PC-9 (cell line): Measurements from ENCODE around the gene RYR2. TPM values are rescaled to one million over a fixed set of nuclear protein-coding genes. Genes with fewer than 3 reads are reported as not detected.

ENCODE experiments used
- BruUV-seq: library from RNA; stranded (reverse); fragments of 400-500 nt; replicated peaks from 2 replicates; lab custom pipeline; 2021; lab: Mats Ljungman, UMichigan
- CTCF ChIA-PET: fragments of 300-600 bp; sonication (Branson Sonifier 250); formaldehyde crosslinking; loops from one replicate; lab custom pipeline; 2022; ENCODE audit warnings: antibody characterized with exemption; lab: Charles Lee
- POLR2A ChIA-PET: fragments of 300-600 bp; sonication (Branson Sonifier 250); formaldehyde crosslinking; loops from one replicate; lab custom pipeline; 2022; ENCODE audit warnings: antibody characterized with exemption; ENCODE audit not compliant: unreplicated experiment; lab: Charles Lee
- DNase-seq, 2 experiments: peaks; one replicate each; pipeline versions ENCODE4 v3.0.0 to v3.0.0-alpha.2; 2015 to 2022; ENCODE audit warnings: mixed read lengths in 1 of 2
- H2AFZ ChIP-seq: fragments of 200-600 bp; sonication (generic); 2 replicates; pipeline ENCODE4 v1.8.1; 2017; ENCODE audit warnings: antibody characterized with exemption
- H3F3A ChIP-seq: fragments of 200-600 bp; sonication (generic); 2 replicates; pipeline ENCODE4 v1.8.1; 2017; ENCODE audit warnings: antibody characterized with exemption, mild to moderate bottlenecking, low read depth; ENCODE audit not compliant: insufficient read depth
- H3K27ac ChIP-seq: fragments of 200-600 bp; sonication (generic); 2 replicates; pipeline ENCODE4 v1.6.1; 2016; ENCODE audit warnings: mixed run types
- H3K27me3 ChIP-seq: fragments of 200-600 bp; sonication (generic); 2 replicates; pipeline ENCODE4 v1.6.1; 2016; ENCODE audit warnings: low read depth, mixed run types; ENCODE audit not compliant: insufficient read depth
- H3K36me3 ChIP-seq: fragments of 200-600 bp; sonication (generic); 2 replicates; pipeline ENCODE4 v1.6.1; 2016; ENCODE audit warnings: low read depth, mixed run types
- H3K4me1 ChIP-seq: fragments of 200-600 bp; sonication (generic); replicated peaks from 2 replicates; pipeline ENCODE4 v1.6.1; 2016; ENCODE audit warnings: mixed run types; ENCODE audit not compliant: insufficient read depth
- H3K4me2 ChIP-seq: fragments of 200-600 bp; sonication (generic); 2 replicates; pipeline ENCODE4 v1.6.1; 2017; ENCODE audit warnings: mixed run types
- H3K4me3 ChIP-seq: fragments of 200-600 bp; sonication (generic); 2 replicates; pipeline ENCODE4 v1.6.1; 2016; ENCODE audit warnings: mixed run types
- H3K79me2 ChIP-seq: fragments of 200-600 bp; sonication (generic); 2 replicates; pipeline ENCODE4 v1.6.1; 2017; ENCODE audit warnings: low read depth, mixed run types
- H3K9me2 ChIP-seq: fragments of 200-600 bp; sonication (generic); 2 replicates; pipeline ENCODE4 v1.8.1; 2017; ENCODE audit warnings: mild to moderate bottlenecking; ENCODE audit not compliant: insufficient read depth
- H3K9me3 ChIP-seq: fragments of 200-600 bp; sonication (generic); 2 replicates; pipeline ENCODE4 v1.8.1; 2016; ENCODE audit warnings: low read depth; ENCODE audit not compliant: insufficient read depth
- H4K20me1 ChIP-seq: fragments of 200-600 bp; sonication (generic); 2 replicates; pipeline ENCODE4 v1.8.1; 2017; ENCODE audit not compliant: insufficient read depth
- EZH2 ChIP-seq: fragments of 200-600 bp; sonication (generic); IDR thresholded peaks from 2 replicates; pipeline ENCODE4 v1.8.0; 2017; ENCODE audit warnings: antibody characterized with exemption, low read depth
- intact Hi-C: fragments of 100-400 bp; cut with micrococcal nuclease; formaldehyde crosslinking; loops from one replicate; pipeline ENCODE4 v1.10.0; 2022; ENCODE audit not compliant: unreplicated experiment
- total RNA-seq: library from RNA; stranded (reverse); gene quantifications from 2 replicates; pipeline ENCODE4 v1.2.3, GENCODE V29; 2021
- TF ChIP-seq, protein P1 (sequence below): fragments of 200-600 bp; sonication (generic); conservative IDR thresholded peaks from 2 replicates; pipeline ENCODE4 v1.6.1; 2017; ENCODE audit warnings: mixed run types, antibody characterized with exemption, mild to moderate bottlenecking, moderate library complexity

Gene RYR2
- total RNA-seq, 1 experiment from 2014 or later, result not detected

DNA sequence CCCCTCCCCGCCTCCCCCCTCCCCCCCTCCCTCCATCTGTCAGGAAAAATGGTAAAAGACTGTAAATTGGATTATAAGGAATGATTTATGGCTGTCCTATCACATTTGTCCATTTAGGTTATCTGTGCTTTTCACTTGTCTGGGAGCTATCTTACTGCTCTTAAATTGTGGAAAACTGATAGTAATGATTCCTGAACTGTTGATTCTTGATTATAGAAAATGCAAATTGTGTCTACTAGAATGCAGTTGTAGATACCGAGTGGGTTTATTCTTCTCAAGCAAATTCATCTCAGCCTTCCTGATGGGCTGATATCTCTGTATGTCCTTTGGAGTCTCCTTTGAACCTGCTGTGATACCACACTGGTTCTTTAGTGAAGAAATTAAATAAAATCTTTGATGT lies 12.3 kb downstream of the RYR2 start:
- H3F3A ChIP-seq, result no peaks in the 10 kb centered on the region
- H3K27me3 ChIP-seq, result peaks cover 78% of the 10 kb centered on the region
- DNase-seq, result no peak
- H3K9me2 ChIP-seq, result no peaks in the 10 kb centered on the region
- intact Hi-C loops, result no loop called here
- ChIA-PET POLR2A (no interaction called here), CTCF (no interaction called here)
- no peaks in the 10 kb centered on the region for H3K79me2 ChIP-seq
- no peak overlapping the region for H3K27ac ChIP-seq
- H3K36me3 ChIP-seq, result no peaks in the 10 kb centered on the region
- no peaks in the 10 kb centered on the region for H4K20me1 ChIP-seq
- H3K4me3 ChIP-seq, result no peak overlapping the region
- H2AFZ ChIP-seq, result no peak overlapping the region
- BruUV-seq, result no TSS peak
- TF ChIP-seq EZH2, result no peak
- TF ChIP-seq, protein P1, sequence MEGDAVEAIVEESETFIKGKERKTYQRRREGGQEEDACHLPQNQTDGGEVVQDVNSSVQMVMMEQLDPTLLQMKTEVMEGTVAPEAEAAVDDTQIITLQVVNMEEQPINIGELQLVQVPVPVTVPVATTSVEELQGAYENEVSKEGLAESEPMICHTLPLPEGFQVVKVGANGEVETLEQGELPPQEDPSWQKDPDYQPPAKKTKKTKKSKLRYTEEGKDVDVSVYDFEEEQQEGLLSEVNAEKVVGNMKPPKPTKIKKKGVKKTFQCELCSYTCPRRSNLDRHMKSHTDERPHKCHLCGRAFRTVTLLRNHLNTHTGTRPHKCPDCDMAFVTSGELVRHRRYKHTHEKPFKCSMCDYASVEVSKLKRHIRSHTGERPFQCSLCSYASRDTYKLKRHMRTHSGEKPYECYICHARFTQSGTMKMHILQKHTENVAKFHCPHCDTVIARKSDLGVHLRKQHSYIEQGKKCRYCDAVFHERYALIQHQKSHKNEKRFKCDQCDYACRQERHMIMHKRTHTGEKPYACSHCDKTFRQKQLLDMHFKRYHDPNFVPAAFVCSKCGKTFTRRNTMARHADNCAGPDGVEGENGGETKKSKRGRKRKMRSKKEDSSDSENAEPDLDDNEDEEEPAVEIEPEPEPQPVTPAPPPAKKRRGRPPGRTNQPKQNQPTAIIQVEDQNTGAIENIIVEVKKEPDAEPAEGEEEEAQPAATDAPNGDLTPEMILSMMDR, result no peak
- H3K4me2 ChIP-seq, result no peak overlapping the region
- no peaks in the 10 kb centered on the region for H3K9me3 ChIP-seq
- no peaks in the 10 kb centered on the region for H3K4me1 ChIP-seq

DNA sequence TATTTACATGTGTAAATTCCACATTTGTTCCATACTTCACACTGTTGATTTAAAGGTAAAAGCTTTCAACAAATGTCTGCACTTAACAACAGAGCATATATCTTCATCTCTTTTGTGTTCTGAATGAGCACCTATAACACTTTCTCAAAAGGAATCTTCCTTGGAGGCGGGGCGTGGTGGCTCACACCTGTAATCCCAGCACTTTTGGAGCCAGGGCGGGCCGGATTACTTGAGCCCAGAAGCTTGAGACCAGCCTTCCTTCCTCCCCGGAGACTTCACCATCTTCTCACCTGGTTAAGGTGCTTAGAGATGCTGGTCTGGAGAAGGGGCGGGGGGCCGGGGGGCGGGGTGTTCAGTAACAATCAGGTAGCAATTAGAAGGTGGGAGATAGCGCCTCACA lies 16.5 kb downstream of the RYR2 start:
- H3K27ac ChIP-seq, result no peak overlapping the region
- no peaks in the 10 kb centered on the region for H3K36me3 ChIP-seq
- ChIA-PET CTCF (no interaction called here), POLR2A (no interaction called here)
- H3K9me2 ChIP-seq, result no peaks in the 10 kb centered on the region
- no peaks in the 10 kb centered on the region for H3F3A ChIP-seq
- H3K4me3 ChIP-seq, result no peak overlapping the region
- H3K27me3 ChIP-seq, result peaks cover 41% of the 10 kb centered on the region
- no peaks in the 10 kb centered on the region for H4K20me1 ChIP-seq
- no peaks in the 10 kb centered on the region for H3K9me3 ChIP-seq
- no peak for DNase-seq
- BruUV-seq, result no TSS peak
- H3K4me2 ChIP-seq, result no peak overlapping the region
- TF ChIP-seq EZH2, result no peak
- TF ChIP-seq, protein P1, result no peak
- intact Hi-C loops, result no loop called here
- H3K4me1 ChIP-seq, result no peaks in the 10 kb centered on the region
- H3K79me2 ChIP-seq, result no peaks in the 10 kb centered on the region
- no peak overlapping the region for H2AFZ ChIP-seq

DNA sequence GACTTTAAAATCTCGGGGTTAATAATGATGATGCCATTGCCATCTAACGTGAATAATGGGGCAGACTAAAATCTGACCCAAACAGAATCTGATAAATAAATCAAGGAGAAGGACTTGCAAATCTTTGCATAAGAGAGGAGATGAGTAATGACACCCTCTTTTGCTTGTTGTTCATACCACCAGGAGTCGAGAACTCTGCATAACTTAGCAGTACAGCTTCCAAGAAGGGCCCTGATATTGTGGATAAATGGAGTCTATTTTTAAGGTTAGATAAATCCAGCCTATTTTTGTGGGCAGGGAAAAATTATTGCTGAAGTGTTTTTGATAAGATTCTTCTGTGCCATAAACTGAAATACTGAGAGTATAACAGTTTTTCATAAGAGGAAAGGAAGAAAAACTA lies 17.3 kb downstream of the RYR2 start:
- H3K4me1 ChIP-seq, result no peaks in the 10 kb centered on the region
- H3K79me2 ChIP-seq, result no peaks in the 10 kb centered on the region
- POLR2A ChIA-PET, result no interaction called here
- H3F3A ChIP-seq, result no peaks in the 10 kb centered on the region
- intact Hi-C loops, result no loop called here
- H3K9me3 ChIP-seq, result no peaks in the 10 kb centered on the region
- CTCF ChIA-PET, result no interaction called here
- no peak for DNase-seq
- no peaks in the 10 kb centered on the region for H3K9me2 ChIP-seq
- no peak overlapping the region for H3K27ac ChIP-seq
- H3K27me3 ChIP-seq, result peaks cover 36% of the 10 kb centered on the region
- H3K4me2 ChIP-seq, result no peak overlapping the region
- no TSS peak for BruUV-seq
- H2AFZ ChIP-seq, result no peak overlapping the region
- no peaks in the 10 kb centered on the region for H3K36me3 ChIP-seq
- H3K4me3 ChIP-seq, result no peak overlapping the region
- TF ChIP-seq, protein P1, result no peak
- no peak for TF ChIP-seq EZH2
- H4K20me1 ChIP-seq, result no peaks in the 10 kb centered on the region
